Coronary artery (tissue), 2 donors: ENCODE measurements around the gene ZFAND4.
"Not testable (repeated sequence)": the region's sequence is repeated elsewhere in the genome, so short reads cannot be mapped to it uniquely, and the experiment has no call there.

Experiments
- DNase-seq: peaks from one replicate; pipeline ENCODE4 v3.0.0-alpha.2; 2017; ENCODE audit warnings: low spot score
- H3K27ac ChIP-seq, 2 donors: fragments of 200-600 bp; sonication (generic); one replicate each; pipeline ENCODE4 v1.5.1; 2016 to 2019
- H3K4me3 ChIP-seq: fragments of 200-600 bp; sonication (generic); 2 replicates; pipeline ENCODE4 v1.5.1; 2016; ENCODE audit warnings: mild to moderate bottlenecking, moderate library complexity
- TF ChIP-seq, protein P1 (sequence below): fragments of 200-600 bp; sonication (generic); IDR thresholded peaks from one replicate; pipeline ENCODE4 v1.5.1; 2019; ENCODE audit warnings: antibody characterized with exemption

Gene ZFAND4

GRCh38 chr10:45581582-45582385 is 90.8 kb downstream of the ZFAND4 start:
- TF ChIP-seq, protein P1, sequence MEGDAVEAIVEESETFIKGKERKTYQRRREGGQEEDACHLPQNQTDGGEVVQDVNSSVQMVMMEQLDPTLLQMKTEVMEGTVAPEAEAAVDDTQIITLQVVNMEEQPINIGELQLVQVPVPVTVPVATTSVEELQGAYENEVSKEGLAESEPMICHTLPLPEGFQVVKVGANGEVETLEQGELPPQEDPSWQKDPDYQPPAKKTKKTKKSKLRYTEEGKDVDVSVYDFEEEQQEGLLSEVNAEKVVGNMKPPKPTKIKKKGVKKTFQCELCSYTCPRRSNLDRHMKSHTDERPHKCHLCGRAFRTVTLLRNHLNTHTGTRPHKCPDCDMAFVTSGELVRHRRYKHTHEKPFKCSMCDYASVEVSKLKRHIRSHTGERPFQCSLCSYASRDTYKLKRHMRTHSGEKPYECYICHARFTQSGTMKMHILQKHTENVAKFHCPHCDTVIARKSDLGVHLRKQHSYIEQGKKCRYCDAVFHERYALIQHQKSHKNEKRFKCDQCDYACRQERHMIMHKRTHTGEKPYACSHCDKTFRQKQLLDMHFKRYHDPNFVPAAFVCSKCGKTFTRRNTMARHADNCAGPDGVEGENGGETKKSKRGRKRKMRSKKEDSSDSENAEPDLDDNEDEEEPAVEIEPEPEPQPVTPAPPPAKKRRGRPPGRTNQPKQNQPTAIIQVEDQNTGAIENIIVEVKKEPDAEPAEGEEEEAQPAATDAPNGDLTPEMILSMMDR, result no peak
- Histone ChIP-seq H3K4me3 (no peak overlapping the region), H3K27ac (no peak overlapping the region)
- DNase-seq, result no peak

DNA sequence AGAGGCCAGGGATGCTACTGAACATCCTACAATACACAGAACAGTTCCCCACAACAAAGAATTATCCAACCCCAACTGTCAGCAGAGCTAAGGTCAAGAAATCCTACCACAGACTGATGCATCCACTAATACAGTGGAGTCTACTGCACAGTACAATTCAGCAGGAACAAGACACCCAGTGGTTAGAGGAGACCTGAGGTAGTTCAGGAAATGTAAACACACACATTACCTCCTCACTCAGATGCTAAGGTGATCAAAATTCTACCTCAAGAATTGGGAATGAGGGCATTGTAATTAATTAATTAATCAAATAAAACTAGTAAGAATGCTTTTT is 91.4 kb downstream of the ZFAND4 start:
- no peak for DNase-seq
- Histone ChIP-seq H3K4me3 (peak overlapping the region; percentile 15), H3K27ac (no peak overlapping the region)
- TF ChIP-seq, protein P1, result no peak

- peak overlapping the region; percentile 15 for H3K4me3 ChIP-seq
- DNase-seq, result no peak
- TF ChIP-seq, protein P1, result no peak
- H3K27ac ChIP-seq, result no peak overlapping the region
Measured at GRCh38 chr10:45580371-45581215, 92.0 kb downstream of the ZFAND4 start.

GRCh38 chr10:45578384-45578971 is 94.1 kb downstream of the ZFAND4 start:
- no peak overlapping the region for H3K4me3 ChIP-seq
- TF ChIP-seq, protein P1, result no peak
- H3K27ac ChIP-seq, result no peak overlapping the region
- no peak for DNase-seq

GRCh38 chr10:45575966-45576597 is 96.5 kb downstream of the ZFAND4 start:
- TF ChIP-seq, protein P1, result no peak
- no peak for DNase-seq

DNA sequence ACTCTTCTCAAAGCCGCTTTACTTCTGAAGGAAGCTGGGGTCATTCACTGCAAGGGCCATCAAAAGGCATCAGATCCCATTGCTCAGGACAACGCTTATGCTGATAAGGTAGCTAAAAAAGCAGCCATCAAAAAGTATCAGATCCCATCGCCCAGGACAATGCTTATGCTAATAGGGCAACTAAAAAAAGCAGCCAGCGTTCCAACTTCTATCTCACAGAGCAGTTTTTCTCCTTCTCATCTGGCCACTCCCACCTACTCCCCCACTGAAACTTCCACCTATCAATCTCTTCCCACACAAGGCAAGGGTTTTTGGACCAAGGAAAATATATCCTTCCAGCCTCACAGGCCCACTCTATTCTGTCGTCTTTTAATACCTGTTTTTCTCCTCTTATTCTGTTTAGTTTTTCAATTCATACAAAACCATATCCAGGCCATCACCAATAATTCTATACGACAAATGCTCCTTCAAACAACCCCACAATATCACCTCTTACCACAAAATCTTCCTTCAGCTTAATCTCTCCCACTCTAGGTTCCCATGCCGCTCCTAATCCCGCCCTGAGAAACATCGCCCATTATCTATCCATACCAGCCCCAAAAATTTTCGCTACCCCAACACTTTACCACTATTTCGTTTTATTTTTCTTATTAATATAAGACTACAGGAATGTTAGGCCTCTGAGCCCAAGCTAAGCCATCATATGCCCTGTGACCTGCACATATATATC is 97.4 kb downstream of the ZFAND4 start:
- not testable (repeated sequence) for DNase-seq, H3K27ac ChIP-seq, H3K4me3 ChIP-seq

More at GRCh38 chr10:45575966-45576597, 96.5 kb downstream of the ZFAND4 start:
- Histone ChIP-seq H3K27ac (no peak overlapping the region), H3K4me3 (no peak overlapping the region)
